Liver (tissue), 3 donors: ENCODE results near the gene USP24.
"Not testable (repeated sequence)": the region's sequence is repeated elsewhere in the genome, so short reads cannot be mapped to it uniquely, and the experiment has no call there.

Experiments used
- GABPA ChIP-seq, 2 donors: IDR thresholded peaks in 1 of 2; conservative IDR thresholded peaks in 1 of 2; 2 replicates each; pipeline ENCODE4 v1.6.1; 2016; ENCODE audit warnings: antibody characterized with exemption in 2 of 2, mild to moderate bottlenecking in 1 of 2, moderate library complexity in 1 of 2
- JUND ChIP-seq, 2 donors: IDR thresholded peaks; 2 replicates each; pipeline ENCODE4 v1.6.1; 2016; ENCODE audit warnings: antibody characterized with exemption in 2 of 2
- MAX ChIP-seq: IDR thresholded peaks from 2 replicates; pipeline ENCODE4 v1.6.1; 2016; ENCODE audit warnings: antibody characterized with exemption
- RAD21 ChIP-seq, 2 donors: IDR thresholded peaks; 2 replicates each; pipeline ENCODE4 v1.6.1; 2016; ENCODE audit warnings: antibody characterized with exemption in 2 of 2, mild to moderate bottlenecking in 2 of 2
- RXRA ChIP-seq, 2 donors: IDR thresholded peaks; 2 replicates each; pipeline ENCODE4 v1.6.1; 2017 to 2018; ENCODE audit warnings: antibody characterized with exemption in 2 of 2, mild to moderate bottlenecking in 1 of 2
- TF ChIP-seq, protein P1 (sequence below): fragments of 150-350 bp; IDR thresholded peaks from 2 replicates; pipeline ENCODE4 v1.5.1; 2017; ENCODE audit warnings: improper control_type of control experiment, low read depth, low read length; ENCODE audit not compliant: missing input control
- TF ChIP-seq, protein P2 (sequence below): IDR thresholded peaks from 2 replicates; pipeline ENCODE4 v1.6.1; 2016; ENCODE audit warnings: antibody characterized with exemption
- donor health status: healthy.
- donor health status: healthy.

GRCh38 chr1:55109005-55109404 is 106.2 kb downstream of the USP24 start:
- TF ChIP-seq GABPA (IDR thresholded peaks at IDR 0.05 in 1 of 2, conservative IDR thresholded peaks at IDR 0.05 in 1 of 2); MAX; RAD21 (IDR thresholded peaks at IDR 0.05); RXRA (IDR thresholded peaks at IDR 0.05); JUND (IDR thresholded peaks at IDR 0.05): not testable (repeated sequence)
- TF ChIP-seq, protein P1, sequence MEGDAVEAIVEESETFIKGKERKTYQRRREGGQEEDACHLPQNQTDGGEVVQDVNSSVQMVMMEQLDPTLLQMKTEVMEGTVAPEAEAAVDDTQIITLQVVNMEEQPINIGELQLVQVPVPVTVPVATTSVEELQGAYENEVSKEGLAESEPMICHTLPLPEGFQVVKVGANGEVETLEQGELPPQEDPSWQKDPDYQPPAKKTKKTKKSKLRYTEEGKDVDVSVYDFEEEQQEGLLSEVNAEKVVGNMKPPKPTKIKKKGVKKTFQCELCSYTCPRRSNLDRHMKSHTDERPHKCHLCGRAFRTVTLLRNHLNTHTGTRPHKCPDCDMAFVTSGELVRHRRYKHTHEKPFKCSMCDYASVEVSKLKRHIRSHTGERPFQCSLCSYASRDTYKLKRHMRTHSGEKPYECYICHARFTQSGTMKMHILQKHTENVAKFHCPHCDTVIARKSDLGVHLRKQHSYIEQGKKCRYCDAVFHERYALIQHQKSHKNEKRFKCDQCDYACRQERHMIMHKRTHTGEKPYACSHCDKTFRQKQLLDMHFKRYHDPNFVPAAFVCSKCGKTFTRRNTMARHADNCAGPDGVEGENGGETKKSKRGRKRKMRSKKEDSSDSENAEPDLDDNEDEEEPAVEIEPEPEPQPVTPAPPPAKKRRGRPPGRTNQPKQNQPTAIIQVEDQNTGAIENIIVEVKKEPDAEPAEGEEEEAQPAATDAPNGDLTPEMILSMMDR, result not testable (repeated sequence)
- TF ChIP-seq, protein P2, sequence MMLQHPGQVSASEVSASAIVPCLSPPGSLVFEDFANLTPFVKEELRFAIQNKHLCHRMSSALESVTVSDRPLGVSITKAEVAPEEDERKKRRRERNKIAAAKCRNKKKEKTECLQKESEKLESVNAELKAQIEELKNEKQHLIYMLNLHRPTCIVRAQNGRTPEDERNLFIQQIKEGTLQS, result not testable (repeated sequence)
